Cardiac septum (tissue), 1 donor: ENCODE data around the gene ZNF503. TPM values are rescaled to one million over a fixed set of nuclear protein-coding genes. Genes with fewer than 3 reads are reported as not detected.
"Not testable (repeated sequence)": the region's sequence is repeated elsewhere in the genome, so short reads cannot be mapped to it uniquely, and the experiment has no call there.

Source experiments
- DNase-seq: peaks from one replicate; pipeline ENCODE4 v3.0.0-alpha.2; 2020; ENCODE audit warnings: low spot score
- intact Hi-C: fragments of 100-400 bp; cut with DNase I; formaldehyde crosslinking; loops from one replicate; pipeline ENCODE4 v1.14.0; 2022
- total RNA-seq: library from RNA; stranded (reverse); fragmentation: NEBNext Ultra II Directional; extraction: Animal tissue kit (Norgen Biotek cat#: 25700); gene quantifications from one replicate; pipeline ENCODE4 v1.2.1, GENCODE V29; 2021
- donor health status: DM: no; HTN: no; CAD: no.

Gene ZNF503
- total RNA-seq, 1 donor from 2014 or later = 3.3 TPM

GRCh38 chr10:75367021-75367487 is 34.5 kb downstream of the ZNF503 start:
- DNase-seq = no peak
- intact Hi-C loops = no loop called here

- intact Hi-C loops = no loop called here
These were observed 38.1 kb downstream of the ZNF503 start for GRCh38 chr10:75363431-75363830.

GRCh38 chr10:75359876-75360275 is 41.7 kb downstream of the ZNF503 start:
- DNase-seq, intact Hi-C loops: not testable (repeated sequence)

More at GRCh38 chr10:75363431-75363830, 38.1 kb downstream of the ZNF503 start:
- DNase-seq = no peak

GRCh38 chr10:75358835-75359421 is 42.6 kb downstream of the ZNF503 start:
- intact Hi-C loops = no loop called here
- no peak for DNase-seq

- intact Hi-C loops = no loop called here
- no peak for DNase-seq
These were observed 43.4 kb downstream of the ZNF503 start for GRCh38 chr10:75358132-75358531.

- intact Hi-C loops = no loop called here
- DNase-seq = no peak
These were observed 44.1 kb downstream of the ZNF503 start for GRCh38 chr10:75357500-75357899.

- intact Hi-C loops = no loop called here
- no peak for DNase-seq
These were observed 45.1 kb downstream of the ZNF503 start for GRCh38 chr10:75356484-75356883.

GRCh38 chr10:75355706-75356105 is 45.9 kb downstream of the ZNF503 start:
- no peak for DNase-seq
- intact Hi-C loops = no loop called here

- intact Hi-C loops = no loop called here
- DNase-seq = no peak
These were observed 48.4 kb downstream of the ZNF503 start for GRCh38 chr10:75353183-75353582.

- intact Hi-C loops = no loop called here
- DNase-seq = no peak
These were observed 48.9 kb downstream of the ZNF503 start for GRCh38 chr10:75352650-75353049.

GRCh38 chr10:75351637-75352036 is 49.9 kb downstream of the ZNF503 start:
- intact Hi-C loops = no loop called here

GRCh38 chr10:75350791-75351190 is 50.8 kb downstream of the ZNF503 start:
- intact Hi-C loops = no loop called here
- no peak for DNase-seq

More at GRCh38 chr10:75351637-75352036, 49.9 kb downstream of the ZNF503 start:
- DNase-seq = no peak

Other genes with a start within 250 kb of the ZNF503 start
- gene VDAC2, start 191.0 kb downstream of the ZNF503 start, total RNA-seq = 388 TPM
- 29.2 TPM for gene COMTD1, start 165.8 kb downstream of the ZNF503 start, total RNA-seq
- 4.5 TPM for gene LRMDA, start 29.9 kb upstream of the ZNF503 start, total RNA-seq